ENCODE results near the gene TBC1D21. TPM values are rescaled to one million over a fixed set of nuclear protein-coding genes. Genes with fewer than 3 reads are reported as not detected.

Gene TBC1D21
- total RNA-seq, 1 experiment from 2014 or later, result not detected

DNA sequence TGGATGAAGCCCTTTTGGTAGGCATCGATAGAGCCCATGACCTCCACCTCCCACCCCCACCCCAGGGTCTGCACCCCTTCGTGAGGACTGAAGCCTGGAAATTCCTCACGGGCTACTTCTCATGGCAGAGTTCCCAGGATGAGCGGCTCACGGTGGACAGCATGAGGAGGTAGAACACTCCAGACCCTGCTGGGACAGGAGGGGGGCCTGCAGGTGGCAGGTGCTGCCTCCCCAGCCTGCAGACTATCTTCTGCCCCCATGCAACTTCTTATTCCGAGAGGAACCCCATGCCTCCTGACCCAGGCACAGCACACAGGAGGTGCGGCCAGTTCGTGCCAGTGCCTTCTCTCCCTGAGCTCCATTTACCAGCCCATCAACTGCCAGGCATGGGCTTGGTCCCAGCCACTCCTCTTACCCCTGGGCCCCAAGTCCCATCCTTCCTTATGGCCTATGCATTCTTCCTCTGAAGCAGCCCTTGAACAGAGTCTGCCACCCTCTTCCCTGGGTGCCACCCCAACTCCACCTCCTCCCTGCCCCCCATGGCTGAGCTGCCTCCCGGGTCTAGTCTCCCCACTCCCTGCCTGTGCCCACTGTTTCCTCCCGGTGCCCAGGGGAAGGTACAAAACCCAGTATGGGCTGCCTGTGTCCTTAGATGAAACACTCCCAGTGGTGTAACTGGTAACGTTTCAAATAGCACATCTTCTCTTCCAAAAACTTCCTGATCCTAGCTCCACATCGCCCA is 8.4 kb downstream of the TBC1D21 start:
- no peak overlapping the region for H4K8ac ChIP-seq (replicated peaks; ENCODE audit: insufficient read length, low read depth, low read length)
- Mint-ChIP-seq H3K36me3 (ENCODE audit: insufficient read depth in 1 of 3, low read depth in 3 of 3) (no peaks in the 10 kb centered on the region), H3K27me3 (ENCODE audit: low read depth) (peaks cover 7% of the 10 kb centered on the region), H3K4me3 (no peak overlapping the region), H3K27ac (no peak overlapping the region; a peak in 2 of 7 replicates), H3K4me1 (peaks cover 4 to 8% of the 10 kb centered on the region in 2 experiments), H3K9me3 (no peaks in the 10 kb centered on the region; a peak in 1 of 5 replicates)
- no peaks in the 10 kb centered on the region for H3K9me3 ChIP-seq (ENCODE audit: control insufficient read depth, low read depth, low read length)
- peak; percentile 15 for DNase-seq
- H3K4ac ChIP-seq (ENCODE audit: low read depth, low read length), result no peak overlapping the region
- H3K27ac ChIP-seq (ENCODE audit: insufficient read length, low read depth, low read length), result no peak overlapping the region
- TF ChIP-seq, protein P1, sequence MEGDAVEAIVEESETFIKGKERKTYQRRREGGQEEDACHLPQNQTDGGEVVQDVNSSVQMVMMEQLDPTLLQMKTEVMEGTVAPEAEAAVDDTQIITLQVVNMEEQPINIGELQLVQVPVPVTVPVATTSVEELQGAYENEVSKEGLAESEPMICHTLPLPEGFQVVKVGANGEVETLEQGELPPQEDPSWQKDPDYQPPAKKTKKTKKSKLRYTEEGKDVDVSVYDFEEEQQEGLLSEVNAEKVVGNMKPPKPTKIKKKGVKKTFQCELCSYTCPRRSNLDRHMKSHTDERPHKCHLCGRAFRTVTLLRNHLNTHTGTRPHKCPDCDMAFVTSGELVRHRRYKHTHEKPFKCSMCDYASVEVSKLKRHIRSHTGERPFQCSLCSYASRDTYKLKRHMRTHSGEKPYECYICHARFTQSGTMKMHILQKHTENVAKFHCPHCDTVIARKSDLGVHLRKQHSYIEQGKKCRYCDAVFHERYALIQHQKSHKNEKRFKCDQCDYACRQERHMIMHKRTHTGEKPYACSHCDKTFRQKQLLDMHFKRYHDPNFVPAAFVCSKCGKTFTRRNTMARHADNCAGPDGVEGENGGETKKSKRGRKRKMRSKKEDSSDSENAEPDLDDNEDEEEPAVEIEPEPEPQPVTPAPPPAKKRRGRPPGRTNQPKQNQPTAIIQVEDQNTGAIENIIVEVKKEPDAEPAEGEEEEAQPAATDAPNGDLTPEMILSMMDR (conservative IDR thresholded peaks at IDR 0.05), result no peak
- no peak overlapping the region for H2BK20ac ChIP-seq (ENCODE audit: low read depth, low read length, poor library complexity, severe bottlenecking)
- H3K27me3 ChIP-seq (ENCODE audit: insufficient read depth, low read length), result no peaks in the 10 kb centered on the region
- H3K23me2 ChIP-seq (ENCODE audit: insufficient read length, low read depth, low read length, poor library complexity, severe bottlenecking), result no peaks in the 10 kb centered on the region
- H3T11ph ChIP-seq (ENCODE audit: low read length), result no peak overlapping the region
- H2BK15ac ChIP-seq (ENCODE audit: low read depth, low read length), result no peak overlapping the region
- no peak overlapping the region for H2BK12ac ChIP-seq (ENCODE audit: insufficient read length, low read depth, low read length)
- no peak overlapping the region for H2AK5ac ChIP-seq (ENCODE audit: insufficient read length, low read length)
- no peak overlapping the region for H3K23ac ChIP-seq (ENCODE audit: insufficient read length, low read depth, low read length)
- H3K56ac ChIP-seq (ENCODE audit: insufficient read length, low read depth, low read length), result no peak overlapping the region
- no peak overlapping the region for H3K14ac ChIP-seq (ENCODE audit: insufficient read depth, low read length)
- no peak overlapping the region for H4K91ac ChIP-seq (ENCODE audit: insufficient read length, low read depth, low read length)
- no peaks in the 10 kb centered on the region for H3K79me1 ChIP-seq (ENCODE audit: insufficient read depth, low read depth, low read length, poor library complexity, severe bottlenecking)
- no CpG with 5 or more reads among the region's 12 CpGs for WGBS (ENCODE audit: extremely low coverage, insufficient read length, low lambda C conversion rate)
- H3K9ac ChIP-seq (ENCODE audit: extremely low read depth, insufficient read length, low read length), result no peak overlapping the region
- H4K5ac ChIP-seq (ENCODE audit: insufficient read length, low read depth, low read length), result no peak overlapping the region
- H2BK5ac ChIP-seq (ENCODE audit: insufficient read length, low read length), result no peak overlapping the region
- no peaks in the 10 kb centered on the region for H3K4me1 ChIP-seq (ENCODE audit: insufficient read depth, low read length)
- H2BK120ac ChIP-seq (ENCODE audit: low read depth, low read length, poor library complexity, severe bottlenecking), result no peak overlapping the region
- no peak overlapping the region for H3K4me2 ChIP-seq (ENCODE audit: insufficient read depth, insufficient read length, low read length)
- H3K79me2 ChIP-seq (ENCODE audit: insufficient read depth, low read length), result no peaks in the 10 kb centered on the region
- H3K18ac ChIP-seq (ENCODE audit: insufficient read length, low read depth, low read length), result no peak overlapping the region
- H4K20me1 ChIP-seq (ENCODE audit: control insufficient read depth, insufficient read depth, insufficient read length), result no peaks in the 10 kb centered on the region
- H2AFZ ChIP-seq (ENCODE audit: low read length), result no peak overlapping the region

All from H9 (cell line).